KOPT-K1 (cell line): Measurements from ENCODE around the gene OR2T27.
"Not testable (repeated sequence)": the region's sequence is repeated elsewhere in the genome, so short reads cannot be mapped to it uniquely, and the experiment has no call there.

ENCODE experiments used
- H3K27ac ChIP-seq: fragments of 200-600 bp; sonication (generic); 2 replicates; pipeline ENCODE4 v1.5.1; 2016; ENCODE audit warnings: antibody characterized with exemption, mild to moderate bottlenecking, low read depth, low read length; ENCODE audit not compliant: poor library complexity, severe bottlenecking
- H3K36me3 ChIP-seq: fragments of 200-600 bp; sonication (generic); 2 replicates; pipeline ENCODE4 v1.5.1; 2017; ENCODE audit warnings: antibody characterized with exemption, mild to moderate bottlenecking, low read length, moderate library complexity; ENCODE audit not compliant: insufficient read depth
- H3K9me3 ChIP-seq: fragments of 200-600 bp; sonication (generic); 2 replicates; pipeline ENCODE4 v1.5.1; 2017; ENCODE audit warnings: antibody characterized with exemption, low read length, mild to moderate bottlenecking; ENCODE audit not compliant: insufficient read depth, poor library complexity, severe bottlenecking

Gene OR2T27, protein sequence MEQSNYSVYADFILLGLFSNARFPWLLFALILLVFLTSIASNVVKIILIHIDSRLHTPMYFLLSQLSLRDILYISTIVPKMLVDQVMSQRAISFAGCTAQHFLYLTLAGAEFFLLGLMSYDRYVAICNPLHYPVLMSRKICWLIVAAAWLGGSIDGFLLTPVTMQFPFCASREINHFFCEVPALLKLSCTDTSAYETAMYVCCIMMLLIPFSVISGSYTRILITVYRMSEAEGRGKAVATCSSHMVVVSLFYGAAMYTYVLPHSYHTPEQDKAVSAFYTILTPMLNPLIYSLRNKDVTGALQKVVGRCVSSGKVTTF

DNA sequence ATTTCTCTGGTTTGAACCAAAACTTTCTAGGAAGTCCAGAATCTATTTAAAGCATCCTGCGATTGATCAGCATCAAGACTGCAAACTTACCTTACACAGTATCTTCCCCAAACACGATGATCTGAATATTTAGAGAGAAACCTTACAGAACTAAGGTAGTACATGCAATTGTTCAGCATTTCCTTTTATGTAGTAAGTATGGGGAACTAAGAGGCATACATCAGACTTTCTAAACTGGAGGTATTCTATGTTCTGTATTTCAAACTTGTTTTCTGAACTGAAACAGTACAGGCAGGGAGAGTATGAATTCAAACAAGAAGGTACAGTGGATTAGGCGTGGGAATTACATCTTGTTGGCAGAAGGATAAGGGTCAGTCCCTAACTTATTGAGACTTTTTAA, at the start of gene OR2T27:
Gene OR2T27 (minus strand): TSS at position 175 of the 400 bp plus-strand sequence. CDS start 4,644 bp downstream, outside the sequence.
- not testable (repeated sequence) for H3K36me3 ChIP-seq, H3K9me3 ChIP-seq, H3K27ac ChIP-seq

DNA sequence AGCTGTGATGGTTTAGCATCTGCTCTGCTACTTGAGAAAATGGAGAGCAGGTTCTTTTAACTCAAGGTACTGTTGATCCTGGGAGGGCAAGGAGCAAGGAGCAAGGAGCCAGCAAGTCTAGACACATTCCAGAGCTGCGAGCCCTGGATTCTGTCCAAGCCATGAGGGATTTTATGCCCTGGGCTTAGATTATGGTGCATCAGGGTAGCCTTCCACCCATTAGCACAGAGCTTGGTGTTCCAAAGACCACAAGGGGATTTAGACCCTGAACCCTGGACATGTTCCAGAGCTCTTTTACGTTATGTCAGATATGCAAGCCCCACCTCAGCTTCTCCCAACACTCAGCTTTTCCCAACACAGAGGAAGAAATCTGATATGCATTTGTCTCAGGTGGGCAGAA, 49.3 kb upstream of the OR2T27 start:
- Histone ChIP-seq H3K36me3 (no peaks in the 10 kb centered on the region), H3K9me3 (no peaks in the 10 kb centered on the region), H3K27ac (no peak overlapping the region)

DNA sequence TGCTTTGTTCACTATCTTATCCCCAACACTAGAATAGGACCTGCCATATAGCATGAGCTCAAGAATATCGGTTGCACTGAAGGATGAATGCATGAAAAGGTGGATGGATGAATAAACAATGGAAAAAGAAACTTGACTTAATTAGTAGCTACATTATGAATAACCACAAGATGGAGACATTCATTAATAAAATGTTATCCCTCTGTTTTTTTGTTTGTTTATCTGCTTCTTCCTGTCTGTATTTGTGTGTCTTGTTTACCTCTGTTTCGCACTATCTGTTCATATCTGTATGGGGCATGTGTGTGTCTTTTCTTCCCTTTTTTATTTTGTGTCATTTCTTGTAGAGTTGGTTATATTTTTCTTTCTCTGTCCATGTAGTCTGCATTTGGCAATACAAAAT, 48.3 kb upstream of the OR2T27 start:
- no peak overlapping the region for H3K27ac ChIP-seq
- no peaks in the 10 kb centered on the region for H3K9me3 ChIP-seq
- H3K36me3 ChIP-seq: no peaks in the 10 kb centered on the region

DNA sequence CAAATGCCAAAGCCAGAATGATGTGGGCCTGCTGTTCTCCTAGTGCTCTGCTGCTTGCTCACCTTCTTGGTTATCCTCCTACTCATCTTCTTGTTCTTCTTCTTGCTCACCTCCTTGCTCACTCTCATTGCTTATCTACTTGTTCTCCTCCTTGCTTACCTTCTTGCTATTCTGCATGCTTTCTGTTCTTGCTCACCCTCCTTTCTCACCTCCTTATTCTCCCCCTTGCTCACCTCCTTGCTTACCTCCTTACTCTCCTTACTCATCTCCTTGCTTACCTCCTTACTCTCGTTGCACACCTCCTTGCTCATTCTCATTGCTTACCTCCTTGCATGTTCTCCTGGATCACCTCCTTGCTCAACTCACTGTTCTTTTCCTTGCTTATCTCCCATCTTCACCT, 47.4 kb upstream of the OR2T27 start, which contains the start of gene OR14I1:
Gene OR14I1 (minus strand): TSS at position 53 of the 400 bp plus-strand sequence.
- H3K9me3 ChIP-seq: no peaks in the 10 kb centered on the region

DNA sequence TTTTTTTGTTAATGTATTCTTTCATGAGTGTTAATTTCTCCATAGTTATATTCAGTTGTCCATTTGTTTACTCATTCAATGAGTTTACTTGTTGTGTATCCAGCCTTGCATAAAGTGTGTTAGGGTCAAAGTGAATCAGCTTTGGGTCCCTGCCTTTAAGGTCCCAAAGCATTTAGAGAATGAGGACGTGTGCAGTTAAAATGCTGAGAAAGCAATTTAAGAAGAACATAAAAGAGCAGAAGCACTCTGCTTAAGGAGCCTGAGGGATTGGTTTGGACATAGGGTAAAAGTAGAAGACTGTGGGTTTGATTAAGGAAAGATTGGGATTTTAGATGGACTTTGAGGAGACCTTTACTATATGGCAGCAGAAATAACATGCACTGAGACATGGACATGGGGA, 43.8 kb upstream of the OR2T27 start:
- H3K36me3 ChIP-seq: no peaks in the 10 kb centered on the region
- no peaks in the 10 kb centered on the region for H3K9me3 ChIP-seq
- no peak overlapping the region for H3K27ac ChIP-seq

More for the DNA sequence above, 47.4 kb upstream of the OR2T27 start, which contains the start of gene OR14I1:
- no peaks in the 10 kb centered on the region for H3K36me3 ChIP-seq
- no peak within 1 kb of the TSS for H3K27ac ChIP-seq

DNA sequence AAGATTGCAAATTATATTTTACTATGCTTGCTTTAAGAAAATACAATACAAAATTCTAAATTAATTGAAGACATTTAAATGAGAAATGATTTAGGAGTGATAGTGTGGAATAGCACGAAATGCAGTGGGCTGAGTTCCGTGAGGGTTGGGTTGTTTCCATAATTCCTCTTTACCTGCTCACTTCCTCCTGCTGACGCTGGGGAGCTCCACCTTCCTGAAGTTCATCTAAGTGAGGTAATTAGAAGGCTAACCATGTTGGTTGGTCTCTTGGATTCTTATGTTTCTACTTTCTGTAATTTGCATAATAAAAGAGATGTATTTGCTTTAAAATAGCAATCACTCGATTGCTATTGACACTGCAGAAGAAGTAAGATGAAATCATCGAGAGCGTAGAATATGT, 42.6 kb upstream of the OR2T27 start:
- no peaks in the 10 kb centered on the region for H3K9me3 ChIP-seq
- no peaks in the 10 kb centered on the region for H3K36me3 ChIP-seq
- no peak overlapping the region for H3K27ac ChIP-seq

DNA sequence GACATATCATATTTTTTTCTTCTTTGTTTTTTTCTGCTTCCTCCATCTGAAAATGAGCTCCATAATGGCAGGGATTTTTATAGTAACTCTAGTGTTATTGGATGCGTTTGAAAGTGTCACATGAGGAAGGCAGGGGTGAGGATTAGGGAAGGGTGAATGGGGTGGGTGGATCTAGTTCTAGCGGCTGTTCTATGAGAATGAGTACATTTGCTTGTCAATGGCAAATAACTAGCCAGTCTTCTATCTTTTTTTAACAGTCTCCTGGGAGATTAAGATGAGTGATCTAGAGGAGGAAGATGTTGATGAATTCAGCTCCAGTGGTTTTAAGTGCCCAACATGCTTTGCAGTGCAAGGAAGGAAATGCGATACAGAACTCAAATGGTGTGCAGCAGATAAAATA, 41.4 kb upstream of the OR2T27 start:
- Histone ChIP-seq H3K27ac (no peak overlapping the region), H3K9me3 (no peaks in the 10 kb centered on the region), H3K36me3 (no peaks in the 10 kb centered on the region)

DNA sequence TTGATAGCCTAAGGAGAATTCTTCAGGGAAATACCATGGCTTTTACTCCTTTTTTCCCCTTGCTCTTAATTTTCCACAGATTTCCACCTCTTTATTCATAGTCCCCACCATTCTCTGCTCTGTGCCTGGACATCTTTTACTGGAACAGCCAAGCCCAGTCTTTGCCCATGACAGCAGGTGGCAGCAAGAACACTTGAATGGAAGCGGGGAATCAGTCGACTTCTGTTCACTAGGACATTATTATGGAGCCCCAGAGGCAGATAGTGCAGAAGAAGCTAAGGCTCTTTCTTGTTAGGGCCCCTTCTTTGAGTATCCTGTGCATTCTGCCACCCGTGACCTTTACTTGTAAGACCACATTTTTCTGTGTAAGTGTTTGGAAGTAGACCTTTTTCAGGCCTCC, 40.9 kb upstream of the OR2T27 start:
- peaks cover 3% of the 10 kb centered on the region for H3K9me3 ChIP-seq
- H3K27ac ChIP-seq: no peak overlapping the region
- H3K36me3 ChIP-seq: no peaks in the 10 kb centered on the region

DNA sequence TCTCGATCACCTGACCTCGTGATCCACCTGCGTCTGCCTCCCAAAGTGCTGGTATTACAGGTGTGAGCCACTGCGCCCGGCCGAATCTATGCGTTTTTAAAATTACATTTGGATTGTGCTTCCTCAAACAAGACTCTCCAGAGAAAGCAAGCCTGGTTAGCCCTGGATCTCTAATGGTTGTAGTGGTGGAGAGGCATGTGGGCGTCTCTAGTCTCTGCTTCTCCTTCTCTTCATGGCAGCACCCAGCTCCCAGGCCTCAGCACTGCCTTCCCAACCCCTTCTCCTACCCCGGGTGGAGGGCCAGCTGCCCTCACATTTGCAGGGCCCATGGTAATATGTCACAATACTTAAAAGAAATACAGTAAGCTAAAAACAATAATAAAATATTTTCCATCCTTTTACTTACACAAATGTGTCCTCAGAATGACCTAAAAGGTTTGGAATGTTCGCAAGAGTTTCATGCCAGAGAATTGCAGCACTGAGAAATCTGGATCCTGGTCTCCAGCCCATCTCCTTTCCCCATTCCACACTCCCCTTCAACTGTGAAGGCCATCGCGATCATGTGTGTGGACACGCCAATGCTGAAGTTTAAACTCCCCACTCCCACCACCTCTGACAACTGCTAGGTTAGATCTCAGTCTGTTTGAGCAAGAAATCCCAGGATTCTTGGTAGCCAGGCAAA, 40.3 kb upstream of the OR2T27 start:
- peaks cover 6% of the 10 kb centered on the region for H3K9me3 ChIP-seq
- H3K27ac ChIP-seq: no peak overlapping the region
- H3K36me3 ChIP-seq: no peaks in the 10 kb centered on the region

DNA sequence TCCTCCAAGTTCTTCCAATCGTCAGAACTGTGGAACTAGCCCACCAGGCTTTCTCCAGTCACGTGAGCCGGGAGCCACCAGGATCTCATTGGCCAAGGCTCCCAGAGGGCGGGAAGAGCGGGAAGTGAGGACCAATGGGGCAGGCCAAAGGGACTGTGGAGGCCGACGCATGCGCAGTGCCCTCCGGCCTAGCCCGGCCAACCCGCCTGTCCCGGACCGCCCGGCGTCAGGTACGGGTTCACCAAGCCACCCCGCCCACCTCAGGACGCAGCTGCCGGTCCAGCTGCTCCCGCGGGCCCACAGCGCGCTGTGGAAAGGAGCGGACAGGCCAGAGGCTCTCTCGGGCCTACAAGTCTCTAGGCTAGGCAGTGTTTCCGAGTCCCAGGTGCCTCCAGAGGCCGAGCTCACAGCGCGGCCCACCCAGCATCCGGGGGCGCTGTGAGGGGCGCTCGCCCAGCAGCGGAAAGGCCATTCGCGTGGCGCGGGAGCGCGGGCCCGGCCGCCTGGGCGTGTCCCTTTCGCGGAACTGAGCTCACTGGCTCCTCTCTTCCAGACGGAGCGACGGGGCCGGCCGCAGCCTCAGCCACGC, 36.3 kb upstream of the OR2T27 start:
- no peaks in the 10 kb centered on the region for H3K36me3 ChIP-seq
- H3K27ac ChIP-seq: no peak overlapping the region
- H3K9me3 ChIP-seq: peaks cover 6% of the 10 kb centered on the region

DNA sequence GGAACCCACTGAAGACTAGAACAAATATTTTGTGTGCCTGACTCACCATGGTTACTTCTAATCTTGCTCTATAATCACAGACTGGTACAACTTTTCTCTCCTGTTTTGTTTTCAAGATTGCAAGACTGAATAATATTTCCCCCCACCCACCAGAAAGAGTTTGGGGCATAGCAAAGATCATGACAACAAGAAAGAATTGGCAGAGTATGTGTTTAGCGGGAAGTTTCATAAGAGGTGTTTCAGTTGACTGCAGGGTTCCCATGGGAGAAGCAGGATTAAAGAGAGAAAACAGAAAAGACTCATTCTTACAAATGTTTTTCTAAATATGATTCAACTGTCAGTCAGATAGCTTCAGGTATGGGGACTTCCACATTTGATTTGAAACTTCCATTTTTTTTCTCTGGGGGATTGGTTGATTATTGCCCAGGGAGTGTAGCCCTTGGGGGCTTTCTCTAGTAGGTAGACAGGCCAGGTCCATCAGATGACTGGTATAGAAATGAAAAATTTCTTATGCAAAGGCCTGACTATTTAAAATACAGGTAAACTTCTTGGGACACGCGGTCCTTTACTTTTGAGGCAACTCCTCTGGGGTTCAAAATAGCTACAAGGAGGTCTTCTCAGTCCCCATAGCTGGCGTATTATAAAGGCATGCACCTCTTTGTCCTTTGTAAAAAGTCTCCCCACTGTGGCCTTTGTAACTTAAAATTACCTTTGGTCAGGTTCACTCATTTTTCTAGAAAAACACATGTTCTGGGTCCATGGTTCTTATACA, 33.4 kb upstream of the OR2T27 start:
- Histone ChIP-seq H3K27ac (no peak overlapping the region), H3K36me3 (no peaks in the 10 kb centered on the region), H3K9me3 (peaks cover 6% of the 10 kb centered on the region)

DNA sequence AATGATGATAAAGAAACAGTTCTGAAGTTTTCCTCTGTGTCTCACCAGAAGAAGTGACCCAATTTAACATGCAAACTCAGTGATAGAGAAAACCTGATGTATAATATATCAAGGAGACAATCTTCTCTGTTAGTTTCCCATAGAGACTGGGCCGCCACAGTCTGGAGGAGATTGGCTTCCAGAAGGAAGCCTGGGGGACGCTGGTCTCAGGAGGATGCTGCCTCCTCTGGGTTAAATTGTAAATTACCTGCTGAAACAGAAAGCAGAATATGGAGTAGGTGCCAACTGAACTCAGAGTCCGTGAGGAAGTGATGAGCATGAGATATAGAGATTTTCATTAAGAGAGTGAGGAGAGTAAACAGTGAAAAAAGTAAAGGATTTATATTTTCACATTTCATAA, 31.5 kb upstream of the OR2T27 start:
- peaks cover 6% of the 10 kb centered on the region for H3K9me3 ChIP-seq
- no peak overlapping the region for H3K27ac ChIP-seq
- H3K36me3 ChIP-seq: no peaks in the 10 kb centered on the region

DNA sequence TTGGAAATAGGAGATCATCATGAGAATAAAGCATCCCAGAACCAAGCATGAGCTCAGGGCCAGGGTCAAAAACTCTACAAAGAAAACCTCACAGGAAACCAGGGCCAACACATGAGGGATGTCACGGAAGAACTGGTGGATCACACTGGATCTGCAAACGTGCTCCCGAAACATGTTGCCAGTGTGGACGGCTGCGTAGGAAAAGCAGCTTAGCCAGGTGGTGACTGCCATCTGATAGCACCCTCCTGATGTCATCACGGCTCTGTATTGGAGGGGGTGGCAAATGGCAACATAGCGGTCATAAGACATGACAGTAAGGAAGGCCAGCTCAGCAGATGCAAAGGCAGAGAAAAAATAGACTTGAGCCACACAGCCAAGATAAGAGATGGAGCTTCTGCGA, 26.3 kb upstream of the OR2T27 start:
- Histone ChIP-seq H3K36me3 (no peaks in the 10 kb centered on the region), H3K27ac (no peak overlapping the region), H3K9me3 (no peaks in the 10 kb centered on the region)

DNA sequence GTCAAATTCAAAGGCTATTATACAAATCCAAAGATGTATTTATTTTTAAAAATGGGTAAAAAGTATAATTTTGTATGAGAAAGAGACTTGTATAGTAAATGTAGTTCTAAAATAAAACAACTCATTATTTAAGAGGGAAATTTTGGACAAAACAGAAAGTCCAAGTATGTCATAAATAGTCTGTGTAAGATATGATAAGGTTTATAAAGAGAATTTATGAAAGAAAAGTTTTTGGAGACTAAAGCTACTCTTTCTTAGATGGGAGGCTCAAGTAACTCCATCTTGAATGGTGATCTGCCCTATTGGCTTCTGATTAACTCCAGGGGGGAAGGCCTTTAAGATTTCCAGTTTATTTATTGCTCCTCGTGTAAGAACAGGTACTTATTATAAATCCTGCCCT, 14.7 kb upstream of the OR2T27 start:
- Histone ChIP-seq H3K36me3 (no peaks in the 10 kb centered on the region), H3K27ac (no peak overlapping the region), H3K9me3 (peaks cover 15% of the 10 kb centered on the region)
